HepG2 (cell line): ENCODE results near the gene EPHA6. TPM values are rescaled to one million over a fixed set of nuclear protein-coding genes. Genes with fewer than 3 reads are reported as not detected.

ENCODE experiments used
- ATAC-seq: fragments of 200-7000 bp; cut with Tn5 transposase; 3 replicates; pipeline ENCODE4 v1.9.1; 2020; ENCODE audit warnings: mild to moderate bottlenecking, moderate library complexity
- BruUV-seq: library from RNA; stranded (reverse); fragments of 400-500 nt; replicated peaks from 2 replicates; lab custom pipeline; 2021; lab: Mats Ljungman, UMichigan
- CTCF ChIA-PET: fragments of 300-600 bp; formaldehyde crosslinking; extraction: SDS; loops from one replicate; lab custom pipeline; 2021; ENCODE audit warnings: low total read pairs, inconsistent platforms, low intra/inter-chr PET ratio; lab: Yijun Ruan, JAX
- POLR2A ChIA-PET: fragments of 350-600 bp; sonication (Branson Sonifier 250); formaldehyde crosslinking; loops from one replicate; lab custom pipeline; 2020; ENCODE audit warnings: antibody characterized with exemption, inconsistent platforms; lab: Yijun Ruan, JAX
- DNase-seq: peaks from one replicate; pipeline ENCODE4 v3.0.0-alpha.2; 2015; ENCODE audit warnings: low spot score
- FAIRE-seq: peaks from 3 replicates; lab custom pipeline; 2011; peaks lifted over from hg19 to GRCh38; lab: Jason Lieb, UNC
- H2AFZ ChIP-seq: one replicate; pipeline ENCODE4 v1.6.1; 2011; ENCODE audit warnings: low read length, inconsistent platforms
- H3K27ac ChIP-seq: fragments of 300-600 bp; 3 replicates; pipeline ENCODE4 v1.8.0; 2011; ENCODE audit warnings: mixed run types, mild to moderate bottlenecking, mixed read lengths, low read length, inconsistent platforms; ENCODE audit not compliant: insufficient read depth; ENCODE audit errors: extremely low read length
- H3K27me3 ChIP-seq, 2 experiments: fragments of 200-600 bp in 1 of 2; 2 replicates in 1 of 2; 3 replicates in 1 of 2; pipeline versions ENCODE4 v1.6.0 to v1.8.0; 2011; ENCODE audit warnings: low read length in 2 of 2, mild to moderate bottlenecking in 2 of 2, moderate library complexity in 2 of 2, inconsistent platforms in 1 of 2; ENCODE audit not compliant: insufficient read depth in 2 of 2, control insufficient read depth in 1 of 2
- H3K36me3 ChIP-seq, 2 experiments: fragments of 200-600 bp in 1 of 2; replicated peaks in 1 of 2; 2 replicates in 1 of 2; 3 replicates in 1 of 2; pipeline versions ENCODE4 v1.5.1 to v1.8.0; 2011; ENCODE audit warnings: low read length in 2 of 2, inconsistent platforms in 1 of 2; ENCODE audit not compliant: insufficient read depth in 2 of 2, control insufficient read depth in 1 of 2
- H3K4me1 ChIP-seq: 2 replicates; pipeline ENCODE4 v1.5.1; 2012; ENCODE audit warnings: low read length, inconsistent platforms; ENCODE audit not compliant: insufficient read depth
- H3K4me2 ChIP-seq: 2 replicates; pipeline ENCODE4 v1.6.0; 2011; ENCODE audit warnings: low read depth, low read length, inconsistent platforms
- H3K4me3 ChIP-seq, 3 experiments: fragments of 200-600 bp in 1 of 3; sonication (generic), shearing (Covaris generic) in 1 of 3; replicated peaks in 1 of 3; 2 replicates each; pipeline ENCODE4 v1.5.1; 2011 to 2016; ENCODE audit warnings: low read length in 3 of 3, inconsistent platforms in 2 of 3, low read depth in 2 of 3, mild to moderate bottlenecking in 2 of 3, control low read depth in 1 of 3, mixed read lengths in 1 of 3; ENCODE audit not compliant: insufficient read depth in 1 of 3
- H3K79me2 ChIP-seq: one replicate; pipeline ENCODE4 v1.6.1; 2011; ENCODE audit warnings: low read length, inconsistent platforms; ENCODE audit not compliant: insufficient read depth
- H3K9ac ChIP-seq: 2 replicates; pipeline ENCODE4 v1.6.0; 2011; ENCODE audit warnings: mild to moderate bottlenecking, low read depth, low read length, inconsistent platforms; ENCODE audit not compliant: insufficient read depth
- H3K9me3 ChIP-seq: 2 replicates; pipeline ENCODE4 v1.5.1; 2012; ENCODE audit warnings: mild to moderate bottlenecking, low read length
- H4K20me1 ChIP-seq: 2 replicates; pipeline ENCODE4 v1.6.0; 2011; ENCODE audit warnings: inconsistent platforms, mild to moderate bottlenecking, low read length, moderate library complexity; ENCODE audit not compliant: insufficient read depth
- HNF4A ChIP-seq: sonication (generic); formaldehyde crosslinking; IDR thresholded peaks from 2 replicates; pipeline ENCODE4 v1.4.0; 2020; ENCODE audit warnings: missing genetic modification reagents
- SNRNP70 ChIP-seq: fragments of 200-400 bp; formaldehyde crosslinking; IDR thresholded peaks from 2 replicates; pipeline ENCODE4 v1.6.1; 2017; ENCODE audit warnings: mild to moderate bottlenecking, low read depth, low read length, moderate library complexity
- ZNF562 ChIP-seq: sonication (generic); formaldehyde crosslinking; IDR thresholded peaks from 2 replicates; pipeline ENCODE4 v1.8.0; 2022; ENCODE audit warnings: missing genetic modification reagents, borderline replicate concordance
- ZNF782 ChIP-seq: sonication (generic); formaldehyde crosslinking; IDR thresholded peaks from 2 replicates; pipeline ENCODE4 v1.4.0; 2020; ENCODE audit warnings: missing genetic modification reagents, mild to moderate bottlenecking, borderline replicate concordance
- in situ Hi-C: cut with HindIII; loops from 2 replicates; pipeline ENCODE4 v1.10.0; 2017; ENCODE audit warnings: low pct_unique_long_range_greater_than_20kb; ENCODE audit not compliant: extremely low pct_ligation_motif_present
- intact Hi-C: fragments of 100-400 bp; cut with micrococcal nuclease; formaldehyde crosslinking; loops from one replicate; pipeline ENCODE4 v1.10.0; 2022; ENCODE audit not compliant: unreplicated experiment
- polyA plus RNA-seq, 8 experiments: library from polyadenylated mRNA; depleted of rRNA in 3 of 8; stranded (reverse) in 7 of 8; unstranded in 1 of 8; fragments of >200 nt; fragmentation: Illumina TruSeq in 4 of 8; extraction: Trizol in 4 of 8; gene quantifications; 2 replicates each; pipeline versions ENCODE4 v1.2.1 to v1.2.3, GENCODE V29; 2011 to 2016; ENCODE audit warnings: low read depth in 4 of 8, missing spikeins in 1 of 8, mixed read lengths in 1 of 8; ENCODE audit not compliant: insufficient read depth in 1 of 8
- total RNA-seq, 5 experiments: library from RNA; depleted of rRNA; stranded (reverse); fragments of >200 nt; fragmentation: Illumina TruSeq; extraction: Trizol; gene quantifications; 2 replicates each; pipeline ENCODE4 v1.2.3, GENCODE V29; 2016; ENCODE audit warnings: low read depth in 1 of 5
- TF ChIP-seq, protein P1 (sequence below): sonication (generic); formaldehyde crosslinking; IDR thresholded peaks from 2 replicates; pipeline ENCODE4 v1.4.0; 2020; ENCODE audit warnings: mild to moderate bottlenecking, missing genetic modification reagents
- TF ChIP-seq, protein P2 (sequence below): sonication (generic); formaldehyde crosslinking; IDR thresholded peaks from 2 replicates; pipeline ENCODE4 v1.4.0; 2020; ENCODE audit warnings: missing genetic modification reagents
- TF ChIP-seq, protein P3 (sequence below): sonication (generic); IDR thresholded peaks from 2 replicates; pipeline ENCODE4 v1.6.1; 2016; ENCODE audit warnings: low read depth, borderline replicate concordance
- TF ChIP-seq, protein P4 (sequence below), 2 experiments: fragments of 450-650 bp in 1 of 2; sonication (generic) in 1 of 2; formaldehyde crosslinking in 1 of 2; IDR thresholded peaks; 2 replicates each; pipeline versions ENCODE4 v1.6.1 to v1.8.0; 2016 to 2022; ENCODE audit warnings: antibody characterized with exemption in 1 of 2, mild to moderate bottlenecking in 1 of 2, missing genetic modification reagents in 1 of 2

The EPHA6 gene
- total and polyA plus RNA-seq, 2 of the 13 experiments (the other 11 are each of a cell fraction or from before 2014, with no cell fraction given): not detected

DNA sequence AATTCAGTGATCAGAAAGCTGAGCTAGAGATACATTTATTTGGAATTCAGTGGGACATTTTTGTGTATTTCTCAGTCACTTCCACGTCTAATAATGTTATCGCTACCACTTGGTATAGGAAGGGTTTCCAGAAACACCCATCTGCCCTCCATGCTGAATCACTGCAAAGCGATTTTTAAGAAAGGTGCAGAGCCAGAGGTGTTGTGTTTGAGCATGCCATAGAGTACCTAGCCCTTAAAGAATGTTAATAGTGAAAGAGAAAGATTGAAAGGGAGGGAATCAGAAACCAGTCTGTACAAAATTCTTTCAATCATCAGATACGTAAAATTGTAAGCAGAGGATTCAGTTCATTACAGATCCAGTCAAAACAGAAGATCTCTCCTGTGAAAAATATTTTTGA, 870.1 kb downstream of the EPHA6 start (continued):
- TF ChIP-seq, protein P1, sequence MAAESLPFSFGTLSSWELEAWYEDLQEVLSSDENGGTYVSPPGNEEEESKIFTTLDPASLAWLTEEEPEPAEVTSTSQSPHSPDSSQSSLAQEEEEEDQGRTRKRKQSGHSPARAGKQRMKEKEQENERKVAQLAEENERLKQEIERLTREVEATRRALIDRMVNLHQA (CRISPR knock-in tag): no peak

DNA sequence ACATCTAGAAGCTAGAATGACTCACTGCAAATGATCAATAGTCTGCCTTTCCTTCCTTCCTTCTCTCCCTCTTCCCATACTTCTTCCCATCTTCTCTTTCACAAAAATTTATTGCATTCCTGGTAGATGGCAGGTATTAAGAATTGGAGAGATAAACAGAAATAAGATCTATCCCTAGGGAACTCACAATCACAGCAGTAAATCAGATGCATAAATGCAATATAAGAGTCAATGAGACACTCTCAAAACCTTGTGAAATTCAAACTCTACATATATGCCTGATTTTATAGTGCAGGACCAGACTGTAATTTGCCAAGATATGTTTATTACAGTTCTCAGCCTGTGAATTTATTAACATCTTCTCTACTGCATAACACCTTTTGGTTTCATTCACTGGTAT, 871.9 kb downstream of the EPHA6 start:
- H3K4me1 ChIP-seq: no peaks in the 10 kb centered on the region
- no peaks in the 10 kb centered on the region for H3K9me3 ChIP-seq
- H3K9ac ChIP-seq: no peak overlapping the region
- TF ChIP-seq SNRNP70 (no peak), ZNF782 (CRISPR knock-in tag) (no peak), ZNF562 (no peak), HNF4A (CRISPR knock-in tag) (no peak)
- TF ChIP-seq, protein P2, sequence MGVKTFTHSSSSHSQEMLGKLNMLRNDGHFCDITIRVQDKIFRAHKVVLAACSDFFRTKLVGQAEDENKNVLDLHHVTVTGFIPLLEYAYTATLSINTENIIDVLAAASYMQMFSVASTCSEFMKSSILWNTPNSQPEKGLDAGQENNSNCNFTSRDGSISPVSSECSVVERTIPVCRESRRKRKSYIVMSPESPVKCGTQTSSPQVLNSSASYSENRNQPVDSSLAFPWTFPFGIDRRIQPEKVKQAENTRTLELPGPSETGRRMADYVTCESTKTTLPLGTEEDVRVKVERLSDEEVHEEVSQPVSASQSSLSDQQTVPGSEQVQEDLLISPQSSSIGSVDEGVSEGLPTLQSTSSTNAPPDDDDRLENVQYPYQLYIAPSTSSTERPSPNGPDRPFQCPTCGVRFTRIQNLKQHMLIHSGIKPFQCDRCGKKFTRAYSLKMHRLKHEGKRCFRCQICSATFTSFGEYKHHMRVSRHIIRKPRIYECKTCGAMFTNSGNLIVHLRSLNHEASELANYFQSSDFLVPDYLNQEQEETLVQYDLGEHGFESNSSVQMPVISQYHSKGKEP (CRISPR knock-in tag): no peak
- TF ChIP-seq, protein P3, sequence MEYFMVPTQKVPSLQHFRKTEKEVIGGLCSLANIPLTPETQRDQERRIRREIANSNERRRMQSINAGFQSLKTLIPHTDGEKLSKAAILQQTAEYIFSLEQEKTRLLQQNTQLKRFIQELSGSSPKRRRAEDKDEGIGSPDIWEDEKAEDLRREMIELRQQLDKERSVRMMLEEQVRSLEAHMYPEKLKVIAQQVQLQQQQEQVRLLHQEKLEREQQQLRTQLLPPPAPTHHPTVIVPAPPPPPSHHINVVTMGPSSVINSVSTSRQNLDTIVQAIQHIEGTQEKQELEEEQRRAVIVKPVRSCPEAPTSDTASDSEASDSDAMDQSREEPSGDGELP: no peak
- TF ChIP-seq, protein P4, sequence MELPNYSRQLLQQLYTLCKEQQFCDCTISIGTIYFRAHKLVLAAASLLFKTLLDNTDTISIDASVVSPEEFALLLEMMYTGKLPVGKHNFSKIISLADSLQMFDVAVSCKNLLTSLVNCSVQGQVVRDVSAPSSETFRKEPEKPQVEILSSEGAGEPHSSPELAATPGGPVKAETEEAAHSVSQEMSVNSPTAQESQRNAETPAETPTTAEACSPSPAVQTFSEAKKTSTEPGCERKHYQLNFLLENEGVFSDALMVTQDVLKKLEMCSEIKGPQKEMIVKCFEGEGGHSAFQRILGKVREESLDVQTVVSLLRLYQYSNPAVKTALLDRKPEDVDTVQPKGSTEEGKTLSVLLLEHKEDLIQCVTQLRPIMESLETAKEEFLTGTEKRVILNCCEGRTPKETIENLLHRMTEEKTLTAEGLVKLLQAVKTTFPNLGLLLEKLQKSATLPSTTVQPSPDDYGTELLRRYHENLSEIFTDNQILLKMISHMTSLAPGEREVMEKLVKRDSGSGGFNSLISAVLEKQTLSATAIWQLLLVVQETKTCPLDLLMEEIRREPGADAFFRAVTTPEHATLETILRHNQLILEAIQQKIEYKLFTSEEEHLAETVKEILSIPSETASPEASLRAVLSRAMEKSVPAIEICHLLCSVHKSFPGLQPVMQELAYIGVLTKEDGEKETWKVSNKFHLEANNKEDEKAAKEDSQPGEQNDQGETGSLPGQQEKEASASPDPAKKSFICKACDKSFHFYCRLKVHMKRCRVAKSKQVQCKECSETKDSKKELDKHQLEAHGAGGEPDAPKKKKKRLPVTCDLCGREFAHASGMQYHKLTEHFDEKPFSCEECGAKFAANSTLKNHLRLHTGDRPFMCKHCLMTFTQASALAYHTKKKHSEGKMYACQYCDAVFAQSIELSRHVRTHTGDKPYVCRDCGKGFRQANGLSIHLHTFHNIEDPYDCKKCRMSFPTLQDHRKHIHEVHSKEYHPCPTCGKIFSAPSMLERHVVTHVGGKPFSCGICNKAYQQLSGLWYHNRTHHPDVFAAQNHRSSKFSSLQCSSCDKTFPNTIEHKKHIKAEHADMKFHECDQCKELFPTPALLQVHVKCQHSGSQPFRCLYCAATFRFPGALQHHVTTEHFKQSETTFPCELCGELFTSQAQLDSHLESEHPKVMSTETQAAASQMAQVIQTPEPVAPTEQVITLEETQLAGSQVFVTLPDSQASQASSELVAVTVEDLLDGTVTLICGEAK (IDR thresholded peaks at IDR 0.05): no peak
- TF ChIP-seq, protein P4 (CRISPR knock-in tag; IDR thresholded peaks at IDR 0.05): no peak
- H3K27me3 ChIP-seq: no peaks in the 10 kb centered on the region
- FAIRE-seq: no peak
- DNase-seq: no peak
- no peaks in the 10 kb centered on the region for H3K79me2 ChIP-seq
- in situ Hi-C loops (no loop called here), intact Hi-C loops (no loop called here)
- CTCF ChIA-PET: no interaction called here
- H4K20me1 ChIP-seq: no peaks in the 10 kb centered on the region
- no TSS peak for BruUV-seq
- POLR2A ChIA-PET: no interaction called here
- no peak overlapping the region for H3K4me2 ChIP-seq
- no peak for ATAC-seq
- no peaks in the 10 kb centered on the region for H3K36me3 ChIP-seq
- H2AFZ ChIP-seq: no peak overlapping the region
- H3K27ac ChIP-seq: no peak overlapping the region
- no peak overlapping the region for H3K4me3 ChIP-seq
